GM10248 (cell line): ENCODE data around the gene TM7SF2.

Experiments used
- CTCF ChIA-PET: fragments of 300-600 bp; sonication (Branson Sonifier 250); formaldehyde crosslinking; extraction: SDS; loops from one replicate; lab custom pipeline; 2021; ENCODE audit warnings: antibody characterized with exemption; lab: Yijun Ruan, JAX
- POLR2A ChIA-PET: fragments of 350-650 bp; sonication (Branson Sonifier 250); formaldehyde crosslinking; extraction: SDS; loops from one replicate; lab custom pipeline; 2020; ENCODE audit warnings: antibody characterized with exemption; lab: Yijun Ruan, JAX
- DNase-seq: peaks from one replicate; pipeline ENCODE4 v3.0.0; 2012; ENCODE audit errors: extremely low spot score
- TF ChIP-seq, protein P1 (sequence below): IDR thresholded peaks from 2 replicates; pipeline ENCODE4 v1.5.1; 2012; ENCODE audit warnings: mild to moderate bottlenecking, low read depth; ENCODE audit errors: extremely low read depth, missing control alignments, control extremely low read depth

TM7SF2 gene

DNA sequence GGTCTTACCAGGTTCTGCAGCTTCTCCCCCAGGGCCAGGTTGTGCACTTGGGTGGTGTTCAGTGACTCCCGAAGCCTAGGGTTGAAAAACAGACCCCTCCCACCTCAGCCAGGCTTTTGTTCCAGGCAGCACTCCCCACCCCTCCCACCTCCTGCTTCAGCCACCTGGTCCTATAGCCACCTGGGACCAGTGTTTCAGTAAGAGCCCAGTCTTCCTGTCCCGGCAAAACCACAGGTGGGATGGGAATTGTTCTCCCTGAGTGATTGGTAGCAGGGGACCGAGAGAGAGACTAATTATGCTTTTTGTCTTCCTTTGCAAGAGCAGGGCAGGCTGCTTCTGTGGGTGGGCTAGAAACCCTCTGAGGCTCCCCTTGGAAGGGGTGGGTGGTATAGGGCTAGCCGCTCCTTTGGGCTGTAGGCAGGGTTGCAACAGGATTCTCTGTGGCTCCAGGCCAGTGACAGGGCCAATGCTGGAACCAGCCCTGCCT lies 44.8 kb upstream of the TM7SF2 start:
- ChIA-PET POLR2A (no interaction called here), CTCF (interaction anchor here (0.9 to 1.3 kb wide), 3 partner anchors 12 to 54 kb away, joined by 3 to 6 read pairs (median 3); no protein-coding TSS in a partner anchor)
- TF ChIP-seq, protein P1, sequence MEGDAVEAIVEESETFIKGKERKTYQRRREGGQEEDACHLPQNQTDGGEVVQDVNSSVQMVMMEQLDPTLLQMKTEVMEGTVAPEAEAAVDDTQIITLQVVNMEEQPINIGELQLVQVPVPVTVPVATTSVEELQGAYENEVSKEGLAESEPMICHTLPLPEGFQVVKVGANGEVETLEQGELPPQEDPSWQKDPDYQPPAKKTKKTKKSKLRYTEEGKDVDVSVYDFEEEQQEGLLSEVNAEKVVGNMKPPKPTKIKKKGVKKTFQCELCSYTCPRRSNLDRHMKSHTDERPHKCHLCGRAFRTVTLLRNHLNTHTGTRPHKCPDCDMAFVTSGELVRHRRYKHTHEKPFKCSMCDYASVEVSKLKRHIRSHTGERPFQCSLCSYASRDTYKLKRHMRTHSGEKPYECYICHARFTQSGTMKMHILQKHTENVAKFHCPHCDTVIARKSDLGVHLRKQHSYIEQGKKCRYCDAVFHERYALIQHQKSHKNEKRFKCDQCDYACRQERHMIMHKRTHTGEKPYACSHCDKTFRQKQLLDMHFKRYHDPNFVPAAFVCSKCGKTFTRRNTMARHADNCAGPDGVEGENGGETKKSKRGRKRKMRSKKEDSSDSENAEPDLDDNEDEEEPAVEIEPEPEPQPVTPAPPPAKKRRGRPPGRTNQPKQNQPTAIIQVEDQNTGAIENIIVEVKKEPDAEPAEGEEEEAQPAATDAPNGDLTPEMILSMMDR, result no peak
- no peak for DNase-seq

DNA sequence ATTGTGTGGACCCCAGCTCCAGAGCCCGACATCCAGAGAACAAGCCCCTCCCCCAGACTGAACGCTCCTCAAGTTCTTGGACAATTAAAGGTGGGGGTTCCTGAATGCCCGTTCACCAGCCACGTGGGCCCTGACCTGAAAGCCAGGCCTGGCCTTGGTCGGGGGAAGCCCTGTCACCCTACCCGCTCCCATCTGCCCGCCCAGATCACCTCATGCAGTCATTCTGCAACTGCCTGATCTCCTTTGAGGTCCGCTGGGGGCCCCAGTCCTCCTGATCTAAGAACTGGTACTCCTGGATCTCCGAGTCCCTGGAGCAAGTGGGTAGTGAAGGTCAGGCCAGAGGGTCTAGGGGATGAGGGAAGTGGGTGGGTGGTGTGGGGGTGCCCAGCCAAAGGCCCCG lies 44.2 kb upstream of the TM7SF2 start:
- ChIA-PET CTCF (no interaction called here), POLR2A (no interaction called here)
- TF ChIP-seq, protein P1, result no peak
- peak; percentile 67 for DNase-seq

DNA sequence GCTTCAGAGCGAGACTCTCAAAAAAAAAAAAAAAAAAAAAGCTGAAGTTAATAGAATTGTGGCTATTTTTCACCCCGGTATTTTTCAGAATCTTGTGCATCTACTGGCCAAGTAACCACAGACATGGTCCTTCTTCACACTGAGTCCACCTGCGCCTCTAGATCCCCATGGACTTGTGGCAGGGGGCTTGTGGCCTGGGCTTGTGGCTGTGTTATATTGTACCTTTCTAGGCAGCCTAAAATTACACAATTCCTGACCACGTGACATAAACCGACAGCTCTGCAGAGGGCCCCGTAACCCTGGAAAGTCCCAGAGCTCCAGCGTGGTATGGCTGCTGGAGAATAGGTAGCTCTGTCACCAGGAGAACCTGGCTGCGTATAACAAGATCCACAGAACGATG lies 42.5 kb upstream of the TM7SF2 start:
- CTCF ChIA-PET, result interaction anchor here (0.6 to 2.7 kb wide), 5 partner anchors 9 to 225 kb away, joined by 3 to 17 read pairs (median 4); partner anchors contain the start of genes ARL2 and CDC42BPG
- TF ChIP-seq, protein P1, result no peak
- POLR2A ChIA-PET, result interaction anchor here (0.6 kb wide), 1 partner anchor 921 kb away, joined by 3 read pairs; no protein-coding TSS in a partner anchor
- no peak for DNase-seq

- TF ChIP-seq, protein P1, result no peak
- POLR2A ChIA-PET, result no interaction called here
- CTCF ChIA-PET, result interaction anchor here (1.0 to 1.3 kb wide), 4 partner anchors 8 to 58 kb away, joined by 3 to 6 read pairs (median 4); partner anchors contain the start of gene ARL2
- DNase-seq, result peak; percentile 65
Measured at GRCh38 chr11:65071907-65072630, 39.6 kb upstream of the TM7SF2 start.

DNA sequence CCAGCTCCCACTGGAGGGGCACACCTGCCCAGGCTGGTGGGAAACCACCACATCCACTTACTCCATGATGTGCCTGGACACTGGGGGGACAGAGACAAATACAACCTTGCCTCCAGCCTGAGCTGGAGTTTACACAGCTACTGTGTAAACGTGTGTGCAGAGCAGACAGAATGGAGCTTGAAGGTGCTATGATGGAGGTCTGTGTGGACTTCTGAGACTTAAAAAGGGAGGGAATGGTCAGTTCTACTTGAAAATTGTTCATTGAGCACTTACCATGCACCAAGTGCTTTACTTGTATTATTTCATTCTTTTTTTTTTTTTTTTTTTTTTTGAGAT lies 39.1 kb upstream of the TM7SF2 start:
- TF ChIP-seq, protein P1, result no peak
- ChIA-PET CTCF (interaction anchor here (1.0 to 1.3 kb wide), 3 partner anchors 9 to 58 kb away, joined by 4 to 6 read pairs (median 5); partner anchors contain the start of gene ARL2), POLR2A (no interaction called here)
- DNase-seq, result no peak

GRCh38 chr11:65077451-65077850 lies 34.2 kb upstream of the TM7SF2 start:
- POLR2A ChIA-PET, result no interaction called here
- TF ChIP-seq, protein P1, result no peak
- CTCF ChIA-PET, result interaction anchor here (0.9 to 3.6 kb wide), 7 partner anchors 8 to 63 kb away, joined by 3 to 19 read pairs (median 4); partner anchors contain the start of gene TM7SF2
- no peak for DNase-seq
